ENCODE measurements around the gene GBF1.
A peak's percentile ranks its signal among the peaks of the same experiment; 100 is the strongest.

The GBF1 gene

DNA sequence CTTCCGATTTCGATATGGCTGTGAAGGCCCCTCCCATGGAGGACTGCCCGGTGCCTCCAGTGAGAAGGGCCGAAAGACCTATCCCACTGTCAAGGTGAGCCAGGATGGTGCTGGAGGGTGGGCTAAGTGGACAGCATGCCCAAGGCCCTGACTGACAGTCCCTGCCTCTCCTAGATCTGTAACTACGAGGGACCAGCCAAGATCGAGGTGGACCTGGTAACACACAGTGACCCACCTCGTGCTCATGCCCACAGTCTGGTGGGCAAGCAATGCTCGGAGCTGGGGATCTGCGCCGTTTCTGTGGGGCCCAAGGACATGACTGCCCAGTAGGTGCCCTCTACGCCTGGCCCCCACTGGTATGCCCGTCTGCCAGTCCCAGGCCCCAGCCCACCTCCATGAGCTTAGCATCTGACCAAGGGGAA lies 151.4 kb downstream of the GBF1 start:
- no peak for DNase-seq

DNA sequence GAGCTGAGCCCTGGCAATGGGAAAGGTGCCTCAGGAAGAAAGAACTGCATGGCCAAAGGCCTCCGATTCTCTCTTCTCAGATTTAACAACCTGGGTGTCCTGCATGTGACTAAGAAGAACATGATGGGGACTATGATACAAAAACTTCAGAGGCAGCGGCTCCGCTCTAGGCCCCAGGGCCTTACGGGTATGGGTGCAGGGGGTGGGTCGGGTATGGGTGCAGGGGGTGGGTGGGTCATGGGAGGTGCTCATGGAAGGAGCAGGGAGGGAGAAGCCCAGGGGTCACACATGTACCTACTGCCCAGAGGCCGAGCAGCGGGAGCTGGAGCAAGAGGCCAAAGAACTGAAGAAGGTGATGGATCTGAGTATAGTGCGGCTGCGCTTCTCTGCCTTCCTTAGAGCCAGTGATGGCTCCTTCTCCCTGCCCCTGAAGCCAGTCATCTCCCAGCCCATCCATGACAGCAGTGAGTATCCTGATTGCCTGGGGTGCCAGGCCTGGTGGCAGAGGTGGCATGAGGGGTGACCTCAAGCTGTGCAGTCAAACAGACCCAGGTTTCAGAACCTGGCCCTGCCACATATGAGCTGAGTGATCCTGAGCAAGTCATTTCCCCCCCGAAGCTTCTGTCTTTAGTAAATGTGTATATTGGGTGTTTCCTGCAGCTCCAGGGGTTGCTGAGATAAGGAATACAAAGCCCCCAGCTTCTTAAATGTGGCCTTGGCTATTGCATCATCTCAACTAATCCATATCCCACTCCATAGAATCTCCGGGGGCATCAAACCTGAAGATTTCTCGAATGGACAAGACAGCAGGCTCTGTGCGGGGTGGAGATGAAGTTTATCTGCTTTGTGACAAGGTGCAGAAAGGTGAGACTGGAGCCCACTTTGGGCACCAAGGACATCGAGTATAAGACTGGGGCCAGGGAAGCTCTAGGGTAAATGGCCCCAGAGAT lies 152.2 kb downstream of the GBF1 start:
- no peak for DNase-seq

DNA sequence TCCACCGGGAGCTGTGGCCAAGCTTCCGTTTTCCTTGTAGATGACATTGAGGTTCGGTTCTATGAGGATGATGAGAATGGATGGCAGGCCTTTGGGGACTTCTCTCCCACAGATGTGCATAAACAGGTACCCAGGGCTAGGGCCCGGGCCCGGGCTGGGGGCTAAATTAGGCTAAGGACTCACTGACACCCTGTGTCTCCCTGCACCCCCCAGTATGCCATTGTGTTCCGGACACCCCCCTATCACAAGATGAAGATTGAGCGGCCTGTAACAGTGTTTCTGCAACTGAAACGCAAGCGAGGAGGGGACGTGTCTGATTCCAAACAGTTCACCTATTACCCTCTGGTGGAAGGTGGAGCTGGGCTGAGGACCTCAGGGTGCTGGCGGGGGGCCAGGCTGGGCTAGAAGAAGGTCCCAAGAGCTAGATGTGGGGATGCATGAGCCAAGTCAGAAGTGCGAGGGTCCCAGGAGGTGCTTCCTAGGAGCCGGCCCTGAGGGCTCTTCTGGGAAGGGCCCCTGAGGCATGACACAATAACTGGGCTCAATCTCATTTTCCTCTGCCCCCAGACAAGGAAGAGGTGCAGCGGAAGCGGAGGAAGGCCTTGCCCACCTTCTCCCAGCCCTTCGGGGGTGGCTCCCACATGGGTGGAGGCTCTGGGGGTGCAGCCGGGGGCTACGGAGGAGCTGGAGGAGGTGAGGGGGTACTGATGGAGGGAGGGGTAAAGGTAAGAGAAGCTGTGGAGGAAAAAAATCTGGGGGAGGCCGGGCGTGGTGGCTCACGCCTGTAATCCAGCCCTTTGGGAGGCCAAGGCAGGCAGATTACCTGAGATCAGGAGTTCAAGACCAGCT lies 153.1 kb downstream of the GBF1 start:
- no peak for DNase-seq

DNA sequence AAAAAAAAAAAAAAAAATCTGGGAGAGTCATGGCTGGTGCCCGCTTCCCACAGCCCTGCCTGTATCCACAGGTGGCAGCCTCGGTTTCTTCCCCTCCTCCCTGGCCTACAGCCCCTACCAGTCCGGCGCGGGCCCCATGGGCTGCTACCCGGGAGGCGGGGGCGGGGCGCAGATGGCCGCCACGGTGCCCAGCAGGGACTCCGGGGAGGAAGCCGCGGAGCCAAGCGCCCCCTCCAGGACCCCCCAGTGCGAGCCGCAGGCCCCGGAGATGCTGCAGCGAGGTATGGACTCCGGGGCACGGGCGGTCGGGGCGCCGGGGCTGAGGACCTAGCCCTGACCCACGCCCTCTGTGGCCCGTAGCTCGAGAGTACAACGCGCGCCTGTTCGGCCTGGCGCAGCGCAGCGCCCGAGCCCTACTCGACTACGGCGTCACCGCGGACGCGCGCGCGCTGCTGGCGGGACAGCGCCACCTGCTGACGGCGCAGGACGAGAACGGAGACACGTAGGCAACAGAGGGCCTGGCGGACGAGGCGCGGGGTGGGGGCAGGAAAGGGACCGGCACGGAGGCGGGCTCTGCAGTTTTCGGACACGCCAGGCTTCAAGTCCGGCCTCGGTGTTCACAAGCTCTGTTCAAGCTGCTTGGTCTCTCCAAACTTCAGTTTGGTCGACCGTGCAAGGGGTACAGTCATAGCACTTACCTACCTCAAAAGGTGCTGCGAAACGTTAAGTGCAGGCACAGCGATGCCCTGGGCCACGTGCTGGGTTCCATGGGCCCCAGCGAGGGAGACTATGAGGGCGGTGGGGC lies 154.1 kb downstream of the GBF1 start:
- peak; percentile 85 for DNase-seq

DNA sequence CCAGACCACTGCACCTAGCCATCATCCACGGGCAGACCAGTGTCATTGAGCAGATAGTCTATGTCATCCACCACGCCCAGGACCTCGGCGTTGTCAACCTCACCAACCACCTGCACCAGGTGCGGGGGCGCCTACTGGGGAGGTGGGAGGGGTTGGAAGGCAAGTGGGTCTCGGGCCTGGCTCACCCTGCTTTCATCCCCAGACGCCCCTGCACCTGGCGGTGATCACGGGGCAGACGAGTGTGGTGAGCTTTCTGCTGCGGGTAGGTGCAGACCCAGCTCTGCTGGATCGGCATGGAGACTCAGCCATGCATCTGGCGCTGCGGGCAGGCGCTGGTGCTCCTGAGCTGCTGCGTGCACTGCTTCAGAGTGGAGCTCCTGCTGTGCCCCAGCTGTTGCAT lies 154.7 kb downstream of the GBF1 start:
- DNase-seq, result no peak

DNA sequence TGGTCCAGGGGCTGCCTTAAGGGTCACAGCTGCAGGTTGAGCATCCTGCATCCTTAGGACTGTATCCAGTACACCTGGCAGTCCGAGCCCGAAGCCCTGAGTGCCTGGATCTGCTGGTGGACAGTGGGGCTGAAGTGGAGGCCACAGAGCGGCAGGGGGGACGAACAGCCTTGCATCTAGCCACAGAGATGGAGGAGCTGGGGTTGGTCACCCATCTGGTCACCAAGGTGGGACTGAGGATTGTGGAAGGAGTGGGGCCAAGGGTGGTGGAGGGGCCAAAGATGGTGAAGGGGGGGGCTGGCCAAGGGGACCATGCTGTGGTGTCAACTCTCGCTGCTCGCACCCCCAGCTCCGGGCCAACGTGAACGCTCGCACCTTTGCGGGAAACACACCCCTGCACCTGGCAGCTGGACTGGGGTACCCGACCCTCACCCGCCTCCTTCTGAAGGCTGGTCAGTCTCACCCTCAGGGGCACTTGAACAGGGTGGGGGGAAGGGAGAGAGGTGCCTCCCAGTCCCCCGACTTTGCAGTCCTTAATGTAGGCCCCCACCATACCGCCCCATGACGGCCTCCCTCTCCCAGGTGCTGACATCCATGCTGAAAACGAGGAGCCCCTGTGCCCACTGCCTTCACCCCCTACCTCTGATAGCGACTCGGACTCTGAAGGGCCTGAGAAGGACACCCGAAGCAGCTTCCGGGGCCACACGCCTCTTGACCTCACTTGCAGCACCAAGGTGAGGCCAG lies 155.4 kb downstream of the GBF1 start:
- DNase-seq, result no peak

DNA sequence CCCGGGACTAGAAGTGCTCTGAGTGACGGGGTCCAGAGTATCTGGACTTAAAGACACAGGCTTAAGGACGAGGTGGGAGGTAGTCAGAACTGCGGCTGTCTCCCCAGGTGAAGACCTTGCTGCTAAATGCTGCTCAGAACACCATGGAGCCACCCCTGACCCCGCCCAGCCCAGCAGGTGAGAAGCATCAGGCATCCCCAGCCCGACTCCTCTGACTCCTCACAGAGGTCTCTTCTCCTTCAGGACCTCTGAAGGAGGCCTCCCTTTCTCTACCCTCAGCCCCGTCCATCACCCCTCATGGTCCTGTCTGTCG lies 156.0 kb downstream of the GBF1 start:
- DNase-seq, result no peak

DNA sequence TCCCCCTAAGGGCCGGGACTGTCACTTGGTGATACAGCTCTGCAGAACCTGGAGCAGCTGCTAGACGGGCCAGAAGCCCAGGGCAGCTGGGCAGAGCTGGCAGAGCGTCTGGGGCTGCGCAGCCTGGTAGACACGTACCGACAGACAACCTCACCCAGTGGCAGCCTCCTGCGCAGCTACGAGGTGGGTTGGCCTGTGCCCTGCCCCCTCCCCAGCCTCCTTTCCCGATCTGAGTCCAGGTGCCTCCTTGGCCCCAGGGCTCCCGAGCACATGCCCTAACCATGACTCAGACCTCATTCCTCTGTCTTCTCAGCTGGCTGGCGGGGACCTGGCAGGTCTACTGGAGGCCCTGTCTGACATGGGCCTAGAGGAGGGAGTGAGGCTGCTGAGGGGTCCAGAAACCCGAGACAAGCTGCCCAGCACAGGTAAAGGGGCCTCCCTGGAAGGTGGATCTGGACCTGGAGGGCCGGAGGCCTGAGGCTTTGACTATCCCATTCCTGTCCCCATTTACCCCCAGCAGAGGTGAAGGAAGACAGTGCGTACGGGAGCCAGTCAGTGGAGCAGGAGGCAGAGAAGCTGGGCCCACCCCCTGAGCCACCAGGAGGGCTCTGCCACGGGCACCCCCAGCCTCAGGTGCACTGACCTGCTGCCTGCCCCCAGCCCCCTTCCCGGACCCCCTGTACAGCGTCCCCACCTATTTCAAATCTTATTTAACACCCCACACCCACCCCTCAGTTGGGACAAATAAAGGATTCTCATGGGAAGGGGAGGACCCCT lies 156.6 kb downstream of the GBF1 start:
- DNase-seq, result no peak

DNA sequence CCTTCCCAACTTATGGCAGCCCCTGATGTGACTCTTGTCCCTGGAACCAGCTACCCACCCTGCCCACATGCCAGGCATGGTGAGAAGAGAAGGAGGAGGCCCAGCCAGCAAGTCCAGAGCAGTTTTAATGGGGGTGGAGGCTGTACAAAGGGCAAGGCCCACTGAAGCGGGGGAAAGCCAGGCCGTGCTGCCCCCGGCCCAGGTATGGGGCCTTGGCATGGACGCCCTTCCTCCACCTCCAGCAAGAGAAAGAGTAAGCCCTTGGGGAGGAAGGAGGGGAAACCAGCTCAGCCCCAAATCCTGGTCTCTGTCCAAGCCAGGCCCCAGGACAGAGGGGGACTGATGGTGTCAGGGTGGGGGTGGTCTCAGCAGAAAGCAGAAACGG lies 157.2 kb downstream of the GBF1 start:
- DNase-seq, result no peak

DNA sequence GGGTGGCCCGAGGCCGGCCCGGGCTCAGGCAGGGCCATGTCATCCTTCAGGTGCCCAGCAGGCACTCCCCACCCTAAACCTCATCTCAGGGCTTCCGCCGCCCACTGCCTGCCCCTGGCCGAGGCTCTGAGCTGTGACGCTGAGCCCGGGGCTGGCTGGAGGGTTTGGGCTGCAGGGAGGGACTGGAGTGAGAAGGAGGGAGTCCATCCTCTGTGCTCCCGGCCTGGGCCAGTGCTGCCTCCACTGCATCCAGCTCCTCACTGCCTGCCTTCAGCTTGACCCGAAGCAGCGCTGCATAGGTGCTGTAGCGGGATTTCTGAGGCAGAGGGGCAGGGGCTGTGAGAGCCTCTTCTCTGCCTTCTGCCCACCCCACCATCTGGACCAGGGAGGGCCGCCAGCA lies 157.8 kb downstream of the GBF1 start:
- no peak for DNase-seq

DNA sequence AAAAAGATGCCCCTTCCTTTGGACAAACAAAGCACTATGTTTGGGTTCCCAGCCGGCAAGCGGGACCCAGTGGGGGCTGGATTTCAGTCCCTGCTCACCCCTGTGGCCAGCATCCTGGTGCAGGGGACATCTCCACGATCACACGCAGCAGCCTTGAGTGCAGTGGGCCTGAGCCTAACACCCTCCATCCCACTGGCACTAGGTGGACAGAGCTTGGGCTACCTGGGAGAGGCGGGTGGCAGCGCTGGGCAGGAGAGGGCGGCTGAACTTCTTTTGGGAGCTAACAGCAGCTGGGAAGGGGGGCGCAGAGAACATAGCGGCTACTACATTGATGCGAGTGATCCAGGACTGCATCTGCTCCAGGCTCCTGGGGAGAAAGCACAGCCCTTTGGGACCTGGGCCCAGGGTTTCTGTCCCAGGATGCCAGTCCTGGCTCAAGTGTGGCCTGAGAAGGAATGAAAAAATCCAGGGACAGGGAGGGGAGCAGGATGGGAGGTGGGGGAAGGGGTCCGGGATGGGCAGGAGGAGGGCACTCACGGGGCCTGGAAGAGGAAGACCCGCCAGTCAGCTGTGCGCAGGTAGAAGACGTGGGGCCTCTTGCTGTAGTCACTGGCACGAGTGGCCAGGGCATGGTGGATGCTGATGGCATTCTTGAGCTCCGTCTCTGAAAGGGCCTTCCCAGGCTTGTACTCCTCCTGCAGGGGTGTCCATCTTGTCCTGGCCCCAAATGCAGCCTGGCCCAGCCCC lies 159.2 kb downstream of the GBF1 start:
- DNase-seq, result no peak

DNA sequence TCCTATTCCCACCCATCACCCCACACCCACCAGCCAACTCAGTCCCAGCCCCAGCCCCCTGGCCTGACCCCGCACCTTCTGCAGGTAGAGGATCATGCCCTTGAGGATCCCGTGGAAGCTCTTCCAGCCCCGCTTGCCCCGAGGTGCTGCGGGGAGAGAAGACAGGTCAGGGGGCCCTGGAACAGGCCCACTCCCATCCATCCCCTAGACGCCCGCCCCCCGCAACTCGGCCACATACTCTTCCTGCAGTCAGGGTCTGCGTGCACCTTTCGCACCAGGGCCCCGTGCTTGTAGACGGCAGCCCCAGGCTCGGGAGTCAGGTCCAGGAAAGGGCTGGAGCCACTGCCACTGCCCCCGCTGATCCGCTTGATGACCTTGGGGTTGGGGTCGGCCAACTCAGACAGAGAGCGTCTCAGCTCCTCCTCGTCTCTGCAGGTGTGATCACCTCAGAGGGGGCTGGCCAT lies 159.8 kb downstream of the GBF1 start:
- no peak for DNase-seq

DNA sequence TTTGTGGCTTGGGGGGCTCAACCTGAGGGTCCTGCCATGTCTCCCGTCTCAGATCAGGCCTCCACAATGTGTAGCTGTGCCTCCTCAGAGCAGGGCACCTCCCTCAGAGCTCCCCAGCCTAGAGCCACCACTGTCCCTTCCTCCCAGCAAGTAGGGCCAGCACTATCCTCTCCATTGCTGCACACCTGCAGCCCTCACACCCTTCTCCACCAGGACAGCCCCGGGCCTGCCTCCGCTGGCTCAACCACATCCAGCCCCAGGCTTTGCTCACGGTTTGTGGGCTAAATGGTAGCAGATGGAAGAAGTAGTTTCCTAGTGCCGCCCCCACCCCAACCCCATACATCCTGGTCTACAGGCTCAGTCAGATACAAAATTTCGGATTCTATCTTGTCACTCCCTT lies 160.3 kb downstream of the GBF1 start:
- no peak for DNase-seq

DNA sequence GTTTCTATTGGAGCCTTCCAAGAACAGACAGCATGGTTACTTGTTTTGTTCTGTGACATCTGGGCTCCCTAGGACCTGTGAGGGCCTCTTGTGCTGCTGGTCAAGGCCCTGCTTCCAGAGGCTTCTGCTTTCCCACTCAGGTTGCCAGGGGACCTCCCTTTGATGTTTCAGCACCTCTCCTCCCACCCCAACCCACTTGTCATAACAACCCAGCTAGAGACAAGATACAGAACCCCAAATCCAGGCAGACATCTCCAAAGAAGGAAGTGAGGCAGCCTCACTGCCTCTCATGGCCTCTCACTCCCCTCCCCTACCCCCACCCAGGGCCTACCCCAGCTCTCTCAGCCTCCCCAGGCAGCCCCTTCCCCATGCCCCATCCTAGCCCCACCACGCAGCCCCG lies 161.5 kb downstream of the GBF1 start:
- no peak for DNase-seq

DNA sequence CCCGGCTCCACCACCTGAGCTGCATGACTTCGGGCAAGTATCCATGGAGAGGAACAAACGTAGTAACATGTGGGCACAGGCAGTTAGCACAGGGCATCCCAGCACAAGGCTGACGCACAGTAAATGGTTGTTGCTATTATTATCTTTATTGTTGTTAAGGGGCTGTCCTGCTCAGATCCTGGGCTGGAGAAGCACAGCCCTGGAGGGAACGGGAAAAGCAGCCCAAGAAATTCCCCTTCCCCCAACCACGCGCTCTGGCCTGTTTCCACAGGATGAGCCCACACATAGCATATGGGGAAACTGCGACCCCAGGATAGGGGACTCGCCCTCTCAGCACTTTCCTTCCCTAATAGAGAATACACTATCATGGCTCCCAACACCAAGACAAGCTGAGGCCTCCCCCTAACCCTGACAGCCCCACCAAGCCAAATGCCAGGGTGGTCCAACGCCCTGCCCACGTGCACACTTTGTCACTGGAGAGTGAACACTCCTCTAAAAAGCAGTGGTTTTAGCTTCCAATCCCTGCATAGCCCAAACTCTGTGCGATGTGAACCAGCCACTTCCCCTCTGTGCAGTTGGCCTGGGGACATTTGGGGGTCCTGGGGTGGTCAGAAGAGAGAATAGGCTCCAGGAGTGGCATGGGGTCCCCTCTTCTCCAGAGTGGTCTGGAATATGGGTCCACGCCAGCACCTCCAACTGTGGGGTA lies 162.2 kb downstream of the GBF1 start:
- DNase-seq, result no peak

DNA sequence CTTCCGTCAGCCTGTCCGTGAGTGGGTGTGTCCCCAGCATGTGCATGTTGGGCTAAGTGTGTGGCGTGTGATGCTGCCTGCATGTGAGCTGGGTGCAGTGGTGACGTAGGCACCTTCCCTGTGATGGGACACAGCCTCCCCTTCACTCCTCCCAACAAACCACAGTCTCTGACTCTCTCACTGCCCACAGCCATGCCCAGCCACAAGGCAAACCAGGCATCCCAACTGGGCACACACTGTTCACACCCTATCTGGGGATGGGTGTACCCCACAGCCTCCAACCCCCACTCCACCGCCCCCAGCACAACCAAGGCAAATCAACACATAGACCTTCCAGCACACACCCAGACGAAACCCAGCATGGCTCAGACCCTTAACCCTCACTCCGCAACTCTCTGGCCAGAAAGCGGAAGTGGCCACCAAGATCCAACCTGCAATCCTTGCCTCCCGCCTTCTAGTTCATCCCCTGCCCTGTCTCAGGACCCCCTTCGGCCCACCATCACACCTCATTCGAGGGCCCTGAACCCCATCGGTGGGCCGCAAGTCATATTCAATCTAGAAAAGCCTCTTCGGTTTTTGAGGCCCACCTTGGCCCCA lies 162.9 kb downstream of the GBF1 start:
- no peak for DNase-seq

DNA sequence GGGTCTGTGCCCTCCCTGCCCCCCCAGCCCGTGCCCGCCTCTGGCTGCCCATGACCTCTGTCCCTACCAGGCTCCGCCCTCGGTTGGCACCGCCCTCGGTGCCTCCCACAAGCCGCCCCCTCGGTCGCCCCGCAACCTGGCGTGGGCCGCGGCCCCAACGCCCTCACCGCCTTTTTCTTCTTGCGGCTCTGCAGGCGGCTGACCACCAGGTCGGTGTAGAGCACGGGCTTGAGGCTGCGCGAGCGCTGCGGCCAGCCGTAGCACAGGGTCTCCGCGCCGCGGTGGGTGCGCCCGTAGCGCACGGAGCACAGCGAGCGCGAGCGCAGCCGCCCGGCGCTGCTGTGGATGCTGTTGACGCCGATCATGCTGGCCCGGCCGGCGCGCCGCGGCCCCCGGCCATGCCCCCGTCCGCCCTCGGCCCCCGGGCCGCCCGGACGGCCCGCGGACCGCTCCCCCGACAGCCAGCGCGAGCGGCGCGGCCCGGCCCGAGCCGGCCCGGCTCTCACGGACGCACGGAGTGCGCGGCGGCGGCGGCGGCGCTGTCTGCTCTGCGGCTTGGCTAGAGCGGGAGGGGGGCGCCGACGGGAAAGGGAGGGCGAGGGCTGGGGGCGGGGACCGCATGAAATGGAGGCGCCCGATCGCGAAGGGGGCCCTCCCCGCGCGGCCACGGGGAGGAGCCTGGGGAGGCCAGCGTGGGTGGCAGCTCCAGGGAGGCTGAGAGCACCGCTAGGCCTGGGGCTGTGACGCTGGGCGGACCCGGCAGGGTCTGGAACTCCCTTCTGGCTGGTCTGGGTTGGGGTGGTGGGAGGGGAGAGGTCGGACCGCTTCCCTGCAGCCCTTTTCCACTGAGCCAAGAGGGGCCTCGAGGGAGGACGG lies 163.6 kb downstream of the GBF1 start:
- DNase-seq, result peak; percentile 82

DNA sequence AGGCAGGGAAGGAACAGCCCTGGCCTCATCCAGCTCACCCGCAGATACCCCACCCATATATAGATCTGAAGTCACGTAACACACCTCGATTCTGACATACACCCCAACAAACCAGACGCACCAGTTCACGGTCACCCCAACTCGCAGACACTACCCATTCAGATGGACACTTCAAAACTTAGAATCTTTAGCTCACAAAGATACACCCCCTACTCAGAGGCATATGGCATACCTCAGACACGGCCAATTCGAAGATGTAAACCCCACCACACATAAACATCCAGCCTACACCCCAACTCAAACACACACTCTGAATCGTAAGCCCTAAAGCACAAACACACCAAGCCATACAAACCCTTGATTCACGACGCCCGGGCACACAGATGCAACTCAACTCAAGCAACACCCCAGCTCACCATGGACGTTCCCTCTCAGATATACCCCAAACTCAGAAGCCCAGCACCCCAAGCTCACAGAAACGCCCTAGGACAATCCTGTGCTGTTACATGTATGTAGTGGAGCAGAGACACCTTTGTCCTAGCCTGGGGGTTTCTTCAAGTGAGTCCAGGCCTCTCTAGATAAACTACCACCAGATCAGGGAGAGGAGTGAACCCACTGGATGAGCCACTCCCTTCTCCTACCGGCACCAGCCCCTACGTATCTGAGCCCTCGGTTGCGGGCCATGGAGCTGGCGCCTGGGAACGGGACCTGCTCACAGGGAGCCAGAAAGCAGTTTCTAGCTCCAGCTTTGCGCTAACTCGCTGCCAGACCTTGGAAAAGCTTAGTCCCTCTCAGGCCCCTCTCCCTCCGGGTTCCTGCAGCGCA lies 164.5 kb downstream of the GBF1 start:
- DNase-seq, result no peak
